GM03348 (cell line): ENCODE measurements around the gene TRIM29.
A peak's percentile ranks its signal among the peaks of the same experiment; 100 is the strongest.

Source experiments
- DNase-seq: peaks from one replicate; pipeline ENCODE4 v3.0.0; 2012; ENCODE audit warnings: low spot score

TRIM29 gene

DNA sequence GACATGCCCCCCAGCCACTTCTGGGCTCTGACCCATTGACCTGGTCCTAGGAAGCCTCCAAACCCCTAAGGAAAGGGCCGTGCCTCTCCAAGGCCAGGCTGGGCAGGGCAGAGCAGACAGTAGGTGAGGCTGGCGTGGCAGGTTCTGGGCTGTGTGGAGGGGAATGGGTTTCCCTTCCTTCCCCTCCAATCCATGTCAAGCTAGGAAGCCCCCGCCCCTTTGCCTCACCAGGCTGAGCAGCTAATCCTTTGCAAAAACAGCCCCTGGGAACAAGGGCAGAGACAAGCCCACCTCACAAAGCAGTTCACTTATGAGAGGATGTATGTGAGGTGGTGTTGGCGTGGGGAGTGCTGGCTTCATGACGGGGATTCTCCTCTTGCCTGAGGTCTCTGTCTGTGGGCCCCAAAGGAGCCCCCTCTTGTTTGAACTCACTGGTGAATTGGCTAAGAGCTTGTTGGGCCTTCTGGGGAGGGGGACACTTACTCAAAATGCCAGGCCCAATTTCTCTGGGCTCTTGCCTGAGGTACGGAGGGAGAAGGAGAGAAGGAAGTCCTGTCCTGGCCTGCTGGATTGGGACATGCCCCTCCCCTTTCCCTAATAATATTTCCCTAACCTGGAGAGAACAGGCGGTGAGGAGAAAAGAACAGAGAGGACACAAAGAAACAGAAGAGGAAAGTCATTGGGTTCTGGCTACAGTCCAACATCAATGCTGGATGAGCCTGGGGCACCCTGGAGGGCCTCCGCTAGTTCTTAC, 1.6 kb upstream of the TRIM29 start:
- DNase-seq: peak; percentile 3

DNA sequence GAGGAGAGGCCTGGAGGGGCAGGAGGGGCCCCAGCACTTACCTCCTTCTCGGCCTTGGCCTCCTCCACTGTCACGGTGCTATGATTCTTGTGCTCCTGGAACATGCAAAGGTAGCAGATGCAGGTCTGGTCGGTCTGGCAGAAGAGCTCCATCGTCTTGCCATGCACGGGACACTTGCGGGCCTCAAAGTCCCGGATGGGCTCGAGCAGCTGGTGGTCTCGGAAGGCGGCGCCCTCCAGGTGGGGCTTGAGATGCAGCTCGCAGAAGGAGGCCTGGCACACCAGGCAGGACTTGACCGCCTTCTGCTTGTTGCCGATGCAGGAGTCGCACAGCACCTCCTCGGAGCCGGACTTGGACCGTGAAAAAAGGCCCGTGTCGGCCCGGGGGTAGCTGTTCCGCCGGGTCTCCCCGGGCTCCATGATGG, 714 bp downstream of the TRIM29 start:
- peak; percentile 4 for DNase-seq

DNA sequence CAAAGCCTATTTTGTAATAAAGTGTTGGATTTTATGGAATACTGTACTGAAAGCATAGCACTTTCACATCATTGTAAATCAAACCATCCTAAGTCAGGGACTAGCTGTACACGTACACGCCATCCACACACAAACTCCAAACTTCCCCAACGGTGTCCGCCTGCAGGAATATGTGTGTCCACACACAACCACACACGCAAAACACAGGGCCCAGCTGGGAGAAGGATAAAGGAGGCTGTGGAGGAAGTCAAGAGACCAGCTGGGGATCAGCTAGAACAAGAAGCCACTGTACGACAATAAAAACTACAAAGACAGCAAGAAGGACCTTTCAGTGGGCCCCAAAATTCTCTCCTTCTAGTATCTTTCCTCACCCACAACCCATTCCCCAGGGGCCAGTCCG, 1.6 kb downstream of the TRIM29 start:
- peak; percentile 0 for DNase-seq

DNA sequence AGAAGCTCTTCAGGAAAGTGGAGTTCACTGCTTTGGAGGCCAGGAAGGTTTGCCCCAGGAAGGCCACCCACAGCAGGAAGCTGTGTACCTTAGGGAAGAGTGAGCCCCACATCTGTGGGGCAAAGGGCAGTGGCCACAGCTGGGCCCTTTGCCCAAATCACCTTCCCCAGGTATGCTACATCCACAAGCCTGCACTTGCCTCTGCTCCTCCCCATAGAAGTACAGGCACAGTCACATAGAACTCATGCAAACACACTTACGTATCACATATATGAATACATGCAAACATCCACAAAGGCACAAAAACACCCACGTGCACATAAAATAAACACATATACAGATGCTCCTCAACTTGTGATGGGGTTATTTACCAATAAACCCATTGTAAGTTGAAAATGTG, 2.1 kb downstream of the TRIM29 start:
- no peak for DNase-seq

DNA sequence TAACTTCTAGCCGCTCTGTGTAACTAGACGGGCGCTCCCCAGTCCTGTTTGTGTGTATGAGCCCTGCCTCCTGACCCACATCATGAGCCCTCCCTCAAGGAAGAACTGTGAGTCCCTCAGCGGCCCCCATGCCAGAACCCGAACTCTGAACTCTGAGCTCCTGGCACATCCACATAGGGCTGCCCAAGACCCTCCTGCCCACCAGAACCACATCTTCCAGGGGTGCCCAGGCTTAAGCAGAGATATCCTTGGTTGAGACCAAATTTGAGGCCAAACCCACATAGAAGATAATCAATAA, 3.0 kb downstream of the TRIM29 start:
- no peak for DNase-seq

DNA sequence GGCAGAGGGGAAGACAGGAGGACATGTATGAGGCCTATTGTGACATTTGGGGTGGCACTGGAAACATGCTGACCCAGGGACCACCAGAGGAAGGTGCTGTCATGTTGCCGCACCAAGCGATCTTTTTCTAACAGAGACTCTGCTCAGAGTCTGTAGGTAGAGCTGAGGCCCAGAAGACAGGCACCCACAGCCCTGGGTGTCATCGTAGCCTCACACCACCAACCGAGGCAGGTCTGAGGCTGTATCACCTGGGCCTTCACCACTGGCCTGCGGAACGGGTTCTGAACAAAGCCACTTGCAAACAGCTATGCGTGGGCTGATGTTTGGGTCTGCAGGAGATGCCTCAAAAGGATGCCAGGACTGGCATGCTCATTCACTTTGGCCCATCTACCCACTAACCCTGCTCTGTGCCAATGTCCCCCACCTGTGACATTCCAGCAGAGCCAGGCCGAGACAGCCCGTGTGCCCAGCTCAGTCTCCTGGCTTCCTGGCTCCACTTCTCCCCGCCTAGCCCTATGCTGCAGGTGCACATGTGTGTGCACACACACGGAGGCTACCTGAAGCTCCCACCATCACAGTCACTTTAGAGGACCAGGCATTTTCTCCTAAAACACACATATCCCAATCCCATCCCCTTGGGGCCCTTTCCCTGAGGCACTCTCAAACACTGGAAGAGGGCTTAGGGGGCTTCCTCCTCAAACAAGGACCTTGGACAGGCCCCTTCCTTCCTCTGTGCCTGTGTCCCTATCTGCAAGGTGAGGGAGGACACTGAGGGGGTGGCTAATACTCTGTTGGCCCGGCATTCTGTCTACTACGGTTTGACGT, 3.6 kb downstream of the TRIM29 start:
- DNase-seq: no peak

DNA sequence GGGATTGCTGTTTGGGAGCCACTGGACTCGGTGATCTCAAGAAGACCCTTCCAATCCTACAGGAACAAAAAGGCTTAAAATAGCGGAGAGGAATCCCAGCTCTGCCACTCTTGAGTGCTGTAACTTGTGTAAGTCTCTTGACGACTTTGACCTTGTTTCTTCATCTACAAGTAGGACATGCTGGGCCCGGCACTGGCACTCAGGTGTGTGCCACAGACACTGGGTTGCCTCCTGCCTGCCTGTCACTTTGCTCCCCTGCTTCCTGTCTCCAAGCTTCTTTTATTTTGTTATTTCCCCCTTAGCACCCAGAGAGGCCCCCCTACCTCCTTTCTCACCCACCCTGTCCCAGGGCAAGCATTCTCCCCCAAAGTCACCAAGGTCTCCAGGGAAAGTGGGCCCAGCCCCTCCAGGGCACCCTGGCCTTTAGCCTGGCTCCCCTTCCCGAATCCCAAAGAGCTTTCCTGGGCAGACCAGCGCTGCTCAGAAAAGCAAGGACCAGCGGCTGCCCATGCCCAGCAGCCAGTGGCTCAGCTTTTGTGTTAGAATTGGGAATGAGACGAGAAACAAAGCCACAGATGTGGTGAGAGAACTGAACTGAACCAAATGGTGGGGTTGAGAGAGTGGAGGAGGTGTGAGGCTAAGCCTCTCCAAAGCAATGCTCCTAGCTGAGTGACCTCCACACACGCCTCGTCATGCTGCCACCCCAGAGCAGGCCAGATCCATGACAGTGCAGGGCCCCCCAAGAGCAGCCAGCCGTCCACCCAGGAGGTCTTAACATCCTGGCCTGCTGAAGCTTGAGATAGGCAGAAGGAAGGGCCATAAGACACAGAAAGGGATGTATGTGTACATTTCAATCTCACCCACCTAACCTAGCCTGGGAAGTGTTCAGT, 4.5 kb downstream of the TRIM29 start:
- DNase-seq: no peak

DNA sequence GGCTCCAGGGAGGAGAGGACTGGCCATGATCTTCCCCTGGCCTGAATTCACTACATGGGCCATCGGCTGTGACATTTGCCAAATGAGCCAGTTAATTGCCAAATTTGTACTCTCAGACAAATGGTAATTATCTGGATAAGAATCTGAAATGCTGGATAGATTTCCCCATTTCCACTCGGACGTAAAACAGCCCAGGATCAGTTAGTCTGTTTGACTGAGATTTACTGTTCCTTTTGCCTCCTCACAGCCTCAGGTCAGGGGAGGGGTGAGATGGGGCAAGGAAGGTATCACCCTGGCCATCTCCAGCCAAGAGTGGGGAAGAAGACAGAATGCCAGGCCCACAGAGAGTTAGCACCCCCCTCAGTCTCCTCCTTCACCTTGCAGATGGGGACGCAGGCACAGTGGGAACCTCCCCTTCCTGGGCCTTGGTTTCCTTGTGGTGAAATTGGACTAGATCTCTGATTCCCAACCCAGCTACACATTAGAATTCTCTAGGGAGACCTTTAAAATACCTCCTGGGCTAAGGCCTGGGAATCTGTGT, 5.2 kb downstream of the TRIM29 start:
- no peak for DNase-seq

DNA sequence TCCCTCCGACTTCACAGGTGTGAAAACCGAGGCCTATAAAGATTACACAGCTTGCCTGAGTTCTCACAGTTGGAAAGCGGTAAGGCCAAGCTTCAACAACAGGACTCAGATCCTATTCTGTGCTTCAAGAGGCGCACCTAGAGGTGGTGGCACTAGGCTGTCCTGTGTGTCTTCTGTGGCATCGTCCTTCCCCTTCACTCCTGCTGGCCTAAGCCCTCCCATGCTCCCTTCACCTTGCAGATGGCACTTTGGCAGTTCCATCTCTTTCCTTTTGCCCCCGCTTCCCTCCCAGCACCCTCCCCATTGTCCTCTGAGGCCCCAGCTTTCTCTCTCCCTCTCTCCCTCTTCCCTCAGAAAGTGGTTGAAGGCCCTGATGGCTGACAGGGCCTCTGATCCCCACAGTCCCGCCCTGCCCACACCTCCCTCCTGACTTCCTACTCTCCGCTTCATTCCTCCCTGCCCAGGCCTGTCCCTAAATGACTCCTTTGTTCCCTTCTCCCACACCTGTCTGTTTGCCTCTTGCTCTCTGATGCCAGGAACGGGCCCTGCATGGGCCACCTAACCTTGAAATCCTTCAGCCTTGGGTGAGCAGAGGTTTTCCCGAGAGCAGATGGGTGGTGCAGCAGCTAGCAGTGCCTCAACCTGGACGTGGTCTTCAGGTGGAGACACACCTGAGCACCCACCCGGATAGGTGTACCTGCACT, 5.8 kb downstream of the TRIM29 start:
- no peak for DNase-seq

DNA sequence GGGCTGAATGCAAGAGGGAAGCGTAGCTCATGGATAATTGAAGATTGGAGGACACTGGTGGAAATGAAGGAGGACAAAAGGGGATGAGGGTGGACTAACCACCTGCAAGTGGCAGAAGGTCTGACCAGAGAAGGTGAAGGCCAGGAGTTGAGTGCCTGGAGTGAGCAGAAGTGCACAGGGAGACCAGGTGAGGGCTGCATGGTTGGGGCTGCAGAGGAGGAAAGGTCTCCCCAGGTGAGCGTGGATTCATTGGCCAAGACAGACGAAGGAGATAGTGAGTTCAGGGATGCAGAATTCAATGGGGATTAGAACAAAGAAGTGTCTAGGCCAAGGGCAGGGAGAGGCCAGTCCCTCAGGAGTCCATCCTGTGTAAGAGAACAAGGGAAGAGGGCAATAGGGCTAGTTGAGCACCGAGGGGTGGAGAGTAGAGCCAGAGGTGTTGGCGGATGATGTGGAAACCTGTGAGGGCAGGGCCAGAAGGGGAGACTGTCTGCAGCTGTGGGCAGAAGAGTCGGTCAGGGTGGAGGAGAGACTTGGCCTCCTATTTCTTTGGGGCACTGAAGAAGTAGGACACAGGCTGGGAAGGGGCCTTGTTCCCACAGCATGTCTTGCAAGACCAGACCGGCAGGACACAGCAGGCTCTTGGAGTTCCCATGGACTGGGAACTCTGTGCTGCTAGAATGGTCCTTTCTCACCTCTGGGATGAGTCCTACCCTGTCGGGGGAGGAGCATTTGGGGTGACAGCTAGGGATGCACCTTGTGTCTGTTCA, 6.7 kb downstream of the TRIM29 start:
- no peak for DNase-seq

DNA sequence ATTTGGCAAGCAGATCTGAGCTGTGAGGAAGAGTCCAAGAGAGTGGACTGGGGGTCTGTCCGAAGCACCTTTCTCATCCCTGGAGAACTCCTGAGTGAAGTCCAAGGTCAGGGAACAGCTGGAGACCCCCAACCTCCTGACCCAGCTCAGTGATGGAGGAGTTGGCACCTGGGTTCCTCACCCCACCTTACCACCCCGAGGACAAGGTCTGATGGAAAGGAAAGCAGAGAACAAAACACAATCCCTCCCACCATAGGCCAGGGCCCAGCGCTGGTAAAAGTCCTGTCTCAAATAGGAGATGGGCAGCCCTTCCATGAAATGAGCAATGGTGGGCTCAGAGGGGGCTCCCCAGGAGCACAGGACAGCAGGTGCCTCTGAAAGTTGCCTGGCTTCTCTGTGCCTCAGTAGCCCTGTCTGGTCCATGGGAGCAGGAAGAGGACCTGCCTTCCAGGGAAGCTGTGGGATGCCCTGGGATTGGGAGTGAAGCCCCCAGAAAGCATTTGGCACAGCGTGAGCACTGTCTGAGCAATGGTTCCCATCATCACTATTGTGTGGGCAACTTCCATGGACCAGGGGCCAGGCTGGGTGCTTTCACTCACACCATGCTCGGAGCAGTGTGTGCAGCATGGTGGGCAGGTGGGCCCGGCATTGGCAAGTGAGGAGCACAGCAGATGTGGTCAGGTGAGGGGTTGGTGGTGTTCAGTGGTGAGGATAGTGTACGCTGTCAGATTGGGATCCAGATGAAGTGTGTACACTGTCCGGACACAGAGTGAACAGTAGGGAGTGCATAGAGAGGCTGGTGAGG, 7.5 kb downstream of the TRIM29 start:
- DNase-seq: no peak

DNA sequence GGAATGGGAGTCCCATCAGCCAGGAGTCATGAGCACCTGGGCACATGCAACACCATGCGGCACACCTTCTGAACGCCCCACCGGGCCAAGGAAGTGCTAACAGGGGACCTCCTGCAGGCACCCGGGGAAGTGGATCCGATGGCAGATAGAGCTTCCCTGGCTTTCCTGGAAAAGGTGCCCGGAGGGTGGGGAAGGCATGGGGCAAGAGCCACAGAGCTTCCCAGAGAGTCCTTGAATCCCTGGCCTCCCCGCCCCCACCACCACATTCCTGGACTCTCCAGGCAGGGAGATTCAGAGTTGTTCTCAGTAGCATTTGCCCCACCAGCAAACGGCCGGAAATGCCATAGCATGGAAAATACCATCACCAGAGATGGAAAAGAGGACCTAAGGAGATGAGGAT, 8.3 kb downstream of the TRIM29 start:
- DNase-seq: no peak

DNA sequence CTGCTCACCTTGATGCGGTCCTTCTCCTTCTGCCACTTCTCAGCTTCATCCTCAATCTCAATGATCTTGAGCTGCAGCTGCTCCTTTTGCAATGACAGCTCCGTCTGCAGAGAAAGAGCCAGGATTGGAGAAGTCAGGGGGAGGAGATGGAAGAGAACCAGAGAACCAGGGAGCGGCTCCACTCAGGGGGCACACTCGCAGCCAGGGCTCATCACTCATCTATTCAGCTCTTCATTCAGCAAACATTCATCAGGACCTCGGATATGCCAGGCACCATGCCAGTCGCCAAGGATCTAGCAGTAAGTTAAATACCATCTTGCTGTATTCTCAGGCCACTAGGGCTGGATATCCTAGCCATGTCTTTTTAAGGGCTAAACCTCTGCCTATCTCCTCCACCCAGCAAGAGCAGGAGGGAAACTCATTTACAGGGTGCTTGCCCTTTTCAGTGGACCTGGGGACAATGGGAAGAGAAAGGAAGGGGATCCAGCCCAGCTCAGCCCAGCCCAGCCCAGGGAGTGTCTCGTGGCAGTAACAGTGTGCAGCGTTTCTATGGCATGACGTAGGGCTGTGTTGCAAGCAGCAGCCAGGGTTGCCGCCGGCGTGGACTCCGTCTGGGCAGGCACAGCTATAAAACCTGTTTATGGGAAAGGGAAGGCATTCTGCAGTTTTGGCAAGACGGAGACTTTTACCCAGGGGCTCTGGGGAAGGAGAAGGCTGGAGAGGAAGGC, 9.4 kb downstream of the TRIM29 start:
- DNase-seq: peak; percentile 91

DNA sequence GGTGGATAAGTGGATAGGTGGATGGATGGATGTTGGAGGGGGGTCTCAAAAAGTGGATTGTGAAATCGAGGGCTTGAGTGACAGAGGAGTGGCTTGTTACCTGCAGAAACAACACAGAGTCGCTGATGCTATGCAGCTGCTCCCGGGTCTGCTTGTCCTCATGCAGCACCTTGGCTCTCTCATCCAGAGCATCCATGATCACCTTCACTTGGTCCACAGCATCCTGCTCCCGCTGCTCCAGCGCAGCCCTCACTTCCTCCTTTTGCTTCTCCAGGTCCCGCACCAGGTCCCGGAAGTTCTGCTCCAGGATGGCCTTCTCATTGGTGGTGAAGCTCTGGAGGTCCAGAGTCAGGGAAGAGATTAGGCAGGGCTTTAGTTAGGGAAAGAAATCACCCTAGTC, 10.7 kb downstream of the TRIM29 start:
- no peak for DNase-seq

DNA sequence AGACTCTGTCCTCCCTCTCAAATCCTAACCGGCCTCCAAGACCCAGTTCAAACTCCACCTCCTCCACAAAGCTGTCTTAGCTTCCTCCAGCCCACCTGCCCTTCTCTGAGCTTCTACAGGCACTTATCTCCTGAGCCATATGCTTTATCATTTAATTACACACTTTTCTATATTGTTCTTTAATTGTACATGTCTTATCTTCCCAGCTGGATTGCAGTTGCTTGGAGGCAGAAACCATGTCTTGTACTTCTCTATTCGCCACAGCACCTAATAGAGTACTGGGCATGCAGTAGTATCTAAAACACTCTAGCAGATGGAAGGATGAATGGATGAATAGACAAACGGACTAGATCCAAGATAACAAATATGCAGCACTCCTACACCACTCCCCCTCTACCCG, 11.3 kb downstream of the TRIM29 start:
- DNase-seq: no peak

DNA sequence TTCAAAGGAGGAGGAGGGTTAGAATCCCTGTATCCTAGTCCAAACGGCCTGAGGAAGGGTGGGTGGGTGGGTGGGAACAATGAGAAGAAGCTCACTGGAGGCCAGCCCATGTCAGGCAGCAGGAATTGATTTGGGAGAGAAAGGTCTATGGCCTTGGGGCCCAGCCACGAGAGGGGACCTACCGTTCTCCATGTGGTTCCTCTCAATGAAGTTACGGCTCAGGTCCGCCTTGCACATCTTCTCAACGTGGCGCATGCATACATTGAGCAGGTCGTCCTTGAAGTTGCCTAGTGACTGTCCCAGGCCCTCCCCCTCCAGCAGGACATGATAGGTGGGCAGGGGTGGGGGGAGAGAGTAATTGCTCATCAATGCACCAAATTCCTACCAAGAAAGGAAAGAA, 12.4 kb downstream of the TRIM29 start:
- DNase-seq: no peak

DNA sequence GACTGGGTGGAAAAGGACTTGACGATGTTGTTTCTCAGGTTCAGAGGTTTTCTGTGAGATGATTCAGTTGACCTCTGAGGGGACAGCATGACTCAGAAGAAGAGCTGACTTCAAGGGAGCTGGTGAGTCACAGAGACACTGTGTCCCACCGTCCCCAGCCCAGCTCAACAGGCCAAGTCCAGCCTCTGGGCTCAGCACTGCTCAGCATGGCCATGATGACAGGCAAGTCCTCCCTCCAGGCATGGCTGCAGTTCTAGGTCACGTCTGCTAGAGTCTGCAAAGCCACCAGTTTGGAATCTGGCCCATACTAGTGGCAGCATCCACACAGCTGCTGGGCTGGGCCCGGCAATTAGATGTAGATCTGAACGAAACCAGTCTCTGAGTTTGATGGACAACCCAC, 12.9 kb downstream of the TRIM29 start:
- peak; percentile 34 for DNase-seq

DNA sequence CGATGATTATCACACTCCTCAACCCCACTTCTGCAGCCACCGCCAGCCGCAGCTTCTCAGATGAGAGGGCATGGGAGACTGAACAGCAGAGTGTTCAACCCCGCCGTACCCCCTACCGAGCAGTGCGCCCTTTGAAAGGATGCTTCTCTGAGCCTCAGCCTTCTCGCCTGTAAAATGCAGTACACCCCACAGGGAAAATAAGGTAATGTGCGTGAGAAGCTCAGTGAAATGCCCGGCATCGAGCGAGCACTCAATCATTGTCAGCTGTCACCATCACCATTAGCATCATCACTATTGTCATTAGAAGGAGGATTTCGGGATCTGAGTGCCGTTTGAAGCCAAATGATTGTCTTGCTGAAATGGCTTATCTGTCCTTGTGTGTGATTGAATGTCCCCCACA, 13.6 kb downstream of the TRIM29 start:
- no peak for DNase-seq

DNA sequence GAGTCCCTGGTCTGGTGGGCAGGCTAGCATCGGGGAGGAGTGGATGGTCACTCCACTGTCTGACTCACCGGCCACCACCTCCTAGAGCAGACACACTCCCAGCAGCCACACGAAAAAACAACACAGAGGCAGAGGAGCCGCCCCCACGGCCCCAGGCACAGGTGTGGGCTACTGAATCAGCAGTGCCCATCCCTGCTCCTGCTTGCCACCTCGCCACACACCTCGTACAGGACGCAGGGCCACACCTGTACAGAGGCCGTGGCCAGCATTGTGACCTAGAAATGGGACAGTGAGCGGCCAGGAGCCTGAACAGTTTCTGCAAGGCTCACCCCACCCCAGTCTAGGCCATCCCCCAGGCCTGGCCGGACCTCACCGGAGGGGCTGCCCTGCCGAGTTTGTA, 14.0 kb downstream of the TRIM29 start:
- no peak for DNase-seq
